Mucosa of descending colon (tissue), 3 donors: ENCODE data around the gene MELK. TPM values are rescaled to one million over a fixed set of nuclear protein-coding genes. Genes with fewer than 3 reads are reported as not detected.

Experiments used
- ATAC-seq: fragments of 200-7000 bp; cut with Tn5 transposase; one replicate; pipeline ENCODE4 v1.9.1; 2020; ENCODE audit warnings: mild to moderate bottlenecking, moderate library complexity
- DNase-seq, 3 donors: peaks; one replicate each; pipeline ENCODE4 v3.0.0-alpha.2; 2020
- H3K36me3 ChIP-seq: fragments of 200-600 bp; one replicate; pipeline ENCODE4 v1.8.0; 2021; ENCODE audit warnings: low read depth, mild to moderate bottlenecking
- H3K4me1 ChIP-seq: fragments of 200-600 bp; one replicate; pipeline ENCODE4 v1.8.0; 2021; ENCODE audit warnings: low read depth, mild to moderate bottlenecking
- H3K4me3 ChIP-seq: fragments of 200-600 bp; one replicate; pipeline ENCODE4 v1.8.0; 2021; ENCODE audit warnings: mild to moderate bottlenecking
- H3K9me3 ChIP-seq: fragments of 200-600 bp; one replicate; pipeline ENCODE4 v1.8.0; 2021; ENCODE audit warnings: mild to moderate bottlenecking
- intact Hi-C, 2 donors: fragments of 100-400 bp; cut with DNase I in 1 of 2; cut with micrococcal nuclease in 1 of 2; formaldehyde crosslinking; loops; one replicate each; pipeline versions ENCODE4 v1.11.0 to v1.11.1; 2022; cut with DNase I, micrococcal nuclease
- total RNA-seq, 3 donors: library from RNA; stranded (reverse); fragmentation: NEBNext Ultra II Directional in 2 of 3; extraction: Animal tissue kit (Norgen Biotek cat#: 25700) in 2 of 3; gene quantifications; one replicate each; pipeline versions ENCODE4 v1.2.1 to v1.2.4, GENCODE V29; 2021 to 2023
- TF ChIP-seq, protein P1 (sequence below): fragments of 200-600 bp; IDR thresholded peaks from one replicate; pipeline ENCODE4 v1.8.0; 2022; ENCODE audit warnings: antibody characterized with exemption, mild to moderate bottlenecking
- donor health status: DM: no; HTN: no; CAD: no; lungs with moderate emphysema.
- donor health status: DM: no; HTN: no; CAD: no.
- donor health status: DM: no; HTN: yes; CAD: no.

The MELK gene
- total RNA-seq, 3 donors from 2014 or later: 2.5 to 13.8 (median 4.5) TPM

DNA sequence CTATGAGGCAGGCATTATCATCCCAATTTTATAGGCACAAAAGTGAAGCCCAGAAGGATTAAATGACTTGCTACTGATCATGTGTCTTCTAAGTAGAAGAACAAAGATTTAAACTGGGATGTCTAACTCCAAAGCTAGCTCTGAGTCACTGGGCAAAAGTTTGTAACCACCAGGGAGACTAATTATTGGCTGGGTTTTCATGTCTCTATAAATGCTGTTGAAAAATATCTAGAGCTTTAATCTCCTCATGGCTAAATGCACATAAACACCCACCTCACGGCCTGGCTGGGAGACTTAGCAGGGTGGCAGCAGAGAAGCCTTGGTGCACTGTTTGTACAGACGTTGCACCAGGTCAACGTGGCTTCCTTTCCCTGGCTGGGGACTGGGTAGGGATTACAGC lies 144.6 kb downstream of the MELK start:
- Histone ChIP-seq H3K4me1 (peaks cover 2% of the 10 kb centered on the region), H3K36me3 (no peaks in the 10 kb centered on the region), H3K9me3 (no peaks in the 10 kb centered on the region), H3K4me3 (no peak overlapping the region)
- DNase-seq: no peak
- intact Hi-C loops: no loop called here
- TF ChIP-seq, protein P1, sequence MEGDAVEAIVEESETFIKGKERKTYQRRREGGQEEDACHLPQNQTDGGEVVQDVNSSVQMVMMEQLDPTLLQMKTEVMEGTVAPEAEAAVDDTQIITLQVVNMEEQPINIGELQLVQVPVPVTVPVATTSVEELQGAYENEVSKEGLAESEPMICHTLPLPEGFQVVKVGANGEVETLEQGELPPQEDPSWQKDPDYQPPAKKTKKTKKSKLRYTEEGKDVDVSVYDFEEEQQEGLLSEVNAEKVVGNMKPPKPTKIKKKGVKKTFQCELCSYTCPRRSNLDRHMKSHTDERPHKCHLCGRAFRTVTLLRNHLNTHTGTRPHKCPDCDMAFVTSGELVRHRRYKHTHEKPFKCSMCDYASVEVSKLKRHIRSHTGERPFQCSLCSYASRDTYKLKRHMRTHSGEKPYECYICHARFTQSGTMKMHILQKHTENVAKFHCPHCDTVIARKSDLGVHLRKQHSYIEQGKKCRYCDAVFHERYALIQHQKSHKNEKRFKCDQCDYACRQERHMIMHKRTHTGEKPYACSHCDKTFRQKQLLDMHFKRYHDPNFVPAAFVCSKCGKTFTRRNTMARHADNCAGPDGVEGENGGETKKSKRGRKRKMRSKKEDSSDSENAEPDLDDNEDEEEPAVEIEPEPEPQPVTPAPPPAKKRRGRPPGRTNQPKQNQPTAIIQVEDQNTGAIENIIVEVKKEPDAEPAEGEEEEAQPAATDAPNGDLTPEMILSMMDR: no peak
- no peak for ATAC-seq

DNA sequence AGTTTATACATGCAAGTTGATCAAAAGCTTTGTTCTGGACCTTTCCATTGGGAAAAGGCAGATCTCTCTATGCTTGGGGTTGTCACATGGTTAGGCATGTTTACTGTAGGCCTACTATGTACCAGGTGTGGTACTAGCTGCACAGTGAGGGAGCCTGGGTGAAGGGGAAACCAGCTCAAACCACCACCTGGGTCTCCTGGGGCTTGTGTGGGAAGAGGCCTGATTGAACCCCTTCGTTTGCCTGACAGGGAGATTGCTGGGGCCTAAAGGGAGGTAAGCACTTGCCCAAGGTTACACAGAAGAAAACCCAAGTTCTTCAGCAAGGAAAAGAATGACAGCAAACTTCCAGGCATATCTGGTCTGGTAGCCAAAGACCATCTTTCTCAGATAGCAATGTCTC lies 145.9 kb downstream of the MELK start:
- ATAC-seq (no peak), DNase-seq (no peak)
- Histone ChIP-seq H3K4me3 (no peak overlapping the region), H3K9me3 (no peaks in the 10 kb centered on the region), H3K4me1 (peaks cover 5% of the 10 kb centered on the region), H3K36me3 (no peaks in the 10 kb centered on the region)
- TF ChIP-seq, protein P1: no peak
- intact Hi-C loops: no loop called here

DNA sequence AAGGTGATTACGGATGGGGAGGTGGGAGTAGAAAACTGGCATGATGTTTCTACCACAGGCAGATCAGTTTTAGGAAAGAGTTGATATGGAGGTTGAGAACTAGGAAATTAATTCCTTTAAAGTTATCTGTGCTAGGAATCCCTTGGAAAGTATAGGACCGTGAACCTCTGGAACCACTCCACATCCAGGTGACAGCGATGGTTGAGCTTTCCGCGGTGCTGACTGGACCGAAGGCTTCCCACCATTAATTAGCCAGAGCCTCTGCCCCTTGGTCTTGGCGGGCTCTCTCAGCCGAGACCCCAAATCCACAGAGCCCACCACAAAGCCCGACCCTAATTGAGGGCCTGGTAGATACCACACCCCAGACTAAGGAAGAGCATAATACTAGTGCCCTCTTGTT lies 147.3 kb downstream of the MELK start:
- ATAC-seq (no peak), DNase-seq (no peak)
- TF ChIP-seq, protein P1: no peak
- intact Hi-C loops: no loop called here
- Histone ChIP-seq H3K36me3 (no peaks in the 10 kb centered on the region), H3K4me1 (peaks cover 5% of the 10 kb centered on the region), H3K4me3 (no peak overlapping the region), H3K9me3 (no peaks in the 10 kb centered on the region)

DNA sequence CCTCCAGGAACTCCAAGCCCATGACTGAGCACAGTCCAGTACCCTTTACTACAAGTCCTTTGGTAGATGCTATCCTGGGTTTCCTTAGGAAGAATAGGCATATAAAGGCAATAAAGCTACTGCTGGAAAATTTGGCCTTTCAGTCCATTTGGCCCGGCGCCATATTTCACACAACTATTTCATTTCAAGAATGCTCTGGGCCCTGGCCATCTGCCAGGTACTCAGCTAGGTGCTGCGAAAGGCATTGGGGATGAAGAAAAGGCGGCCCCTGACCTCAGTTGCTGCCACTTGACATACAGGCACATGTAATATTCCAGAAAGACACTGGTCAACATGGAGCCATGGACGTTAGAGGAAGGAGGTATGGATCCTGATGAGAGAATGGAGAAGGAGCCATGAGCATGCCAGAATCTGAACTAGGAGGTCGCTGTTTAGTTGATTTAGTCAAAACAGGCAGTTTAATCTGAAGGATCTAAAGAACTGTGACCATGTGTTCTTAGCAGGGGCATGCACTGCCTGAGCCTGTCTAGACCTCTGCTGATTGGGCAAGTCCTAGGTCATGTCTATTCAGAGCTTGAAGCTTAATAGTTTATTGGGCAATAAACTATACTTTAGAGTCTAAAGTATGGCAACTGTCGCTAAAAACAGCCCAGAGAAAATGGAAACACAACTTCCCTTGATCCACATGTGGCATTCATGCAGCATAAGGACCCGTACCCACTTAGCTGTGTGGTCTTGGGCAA lies 149.3 kb downstream of the MELK start:
- intact Hi-C loops: no loop called here
- TF ChIP-seq, protein P1: no peak
- DNase-seq (peak in 2 of 3 donors; percentile 57 to 75), ATAC-seq (peak; percentile 94)
- H3K4me3 ChIP-seq: no peak overlapping the region
- H3K36me3 ChIP-seq: no peaks in the 10 kb centered on the region
- H3K4me1 ChIP-seq: peaks cover 5% of the 10 kb centered on the region
- H3K9me3 ChIP-seq: no peaks in the 10 kb centered on the region

DNA sequence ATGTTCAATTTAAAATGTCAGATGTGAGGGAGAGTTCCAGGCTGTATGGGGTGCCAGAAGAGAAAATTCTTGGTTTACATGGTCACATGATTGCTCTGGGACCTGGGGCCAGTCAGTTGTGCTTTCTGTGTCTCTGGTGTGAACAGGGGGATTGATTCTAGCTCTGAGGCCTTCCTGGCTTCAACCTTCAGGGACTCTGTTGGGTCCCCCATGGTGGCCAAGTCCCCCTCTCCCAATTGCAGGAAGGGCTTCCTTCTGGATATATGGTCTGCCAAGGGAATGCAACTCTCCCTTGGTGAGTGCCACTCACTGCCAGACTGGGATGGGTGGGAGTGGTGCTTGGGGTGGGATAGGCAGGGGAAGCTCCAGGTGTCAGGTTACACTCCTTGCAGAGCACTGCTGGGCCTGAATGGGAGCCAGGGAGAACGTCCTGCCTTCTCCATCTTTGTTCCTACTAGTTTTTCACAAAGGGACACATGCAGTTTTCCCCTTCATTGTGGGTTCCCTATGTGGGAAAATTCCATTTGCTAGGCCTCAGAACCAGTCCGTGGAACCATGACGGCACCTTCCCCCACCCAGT lies 153.2 kb downstream of the MELK start:
- intact Hi-C loops: no loop called here

More for the DNA sequence above, 153.2 kb downstream of the MELK start:
- H3K4me1 ChIP-seq: peaks cover 5% of the 10 kb centered on the region
- DNase-seq (no peak), ATAC-seq (no peak)
- H3K4me3 ChIP-seq: no peak overlapping the region
- no peaks in the 10 kb centered on the region for H3K9me3 ChIP-seq
- TF ChIP-seq, protein P1: no peak
- H3K36me3 ChIP-seq: no peaks in the 10 kb centered on the region

Other genes starting within 250 kb of the MELK start
- gene RNF38, start 172.6 kb upstream of the MELK start, total RNA-seq: 10 to 100 TPM; 31.8 to 69.7 (median 43.1) TPM